Measurements from ENCODE around the gene SPANXC.
"Not testable (repeated sequence)": the region's sequence is repeated elsewhere in the genome, so short reads cannot be mapped to it uniquely, and the experiment has no call there.

Gene SPANXC, protein sequence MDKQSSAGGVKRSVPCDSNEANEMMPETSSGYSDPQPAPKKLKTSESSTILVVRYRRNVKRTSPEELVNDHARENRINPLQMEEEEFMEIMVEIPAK

DNA sequence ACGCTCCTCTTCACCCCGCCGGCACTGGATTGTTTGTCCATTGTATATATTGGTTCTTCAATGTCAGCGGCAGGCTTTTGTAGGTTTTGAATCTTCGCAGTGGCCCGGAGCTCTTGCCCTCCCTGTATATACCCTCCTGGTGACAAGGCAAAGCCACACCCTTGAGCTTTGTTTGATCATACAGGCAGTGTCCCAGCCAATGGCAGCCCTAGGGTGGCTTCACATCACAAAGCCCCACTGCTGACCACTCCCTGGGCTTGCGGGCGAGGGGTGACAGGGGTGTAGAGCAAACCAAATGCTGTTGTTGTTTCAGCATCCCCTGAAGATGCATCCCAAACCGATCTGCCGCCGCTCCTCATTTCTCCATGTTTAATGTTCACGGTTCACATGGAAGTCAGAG is at the start of gene SPANXC:
Gene SPANXC, minus strand, starts transcription at position 101 of the 400 bp plus-strand sequence. Its CDS starts 60 bp downstream, at position 41.
- DNase-seq = not testable (repeated sequence)

DNA sequence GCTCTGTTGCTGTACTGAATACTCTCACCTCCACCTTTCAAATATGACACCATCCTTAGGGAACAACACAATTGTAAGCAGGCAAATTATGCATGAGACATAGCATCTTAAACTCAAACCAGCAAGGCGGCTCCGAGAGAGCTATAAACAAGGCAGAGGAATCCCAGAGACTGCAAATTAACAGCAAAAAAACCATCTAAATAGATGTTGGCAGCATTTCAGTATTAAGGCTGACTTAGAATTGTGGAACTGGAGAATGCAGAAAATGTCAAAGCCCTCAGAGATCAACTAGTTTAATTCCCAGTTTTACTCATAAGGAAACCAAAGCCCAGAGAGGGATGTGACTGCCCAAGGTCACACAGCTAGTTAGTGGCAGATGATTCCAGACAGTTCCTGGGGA is 37.2 kb upstream of the SPANXC start:
- DNase-seq = no peak

DNA sequence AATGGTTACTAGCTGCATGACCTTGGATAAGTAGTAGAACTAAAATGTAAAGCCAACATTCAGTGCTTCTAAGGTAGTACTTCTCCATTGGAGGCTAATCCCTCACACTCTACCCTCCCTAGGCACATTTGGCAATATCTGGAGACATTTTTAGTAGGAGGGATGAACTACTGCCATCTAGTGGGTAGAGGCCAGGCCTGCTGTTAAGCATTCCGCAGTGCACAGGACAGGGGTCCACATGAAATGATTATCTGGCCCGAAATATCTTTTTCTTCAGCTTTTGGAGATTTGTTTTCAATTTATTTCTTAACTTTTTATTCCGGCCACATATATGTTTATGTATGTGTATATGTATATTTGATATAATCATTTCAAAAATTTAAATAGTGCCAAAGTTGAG is 36.0 kb upstream of the SPANXC start:
- DNase-seq = peak in 1 of 2 experiments; percentile 43

DNA sequence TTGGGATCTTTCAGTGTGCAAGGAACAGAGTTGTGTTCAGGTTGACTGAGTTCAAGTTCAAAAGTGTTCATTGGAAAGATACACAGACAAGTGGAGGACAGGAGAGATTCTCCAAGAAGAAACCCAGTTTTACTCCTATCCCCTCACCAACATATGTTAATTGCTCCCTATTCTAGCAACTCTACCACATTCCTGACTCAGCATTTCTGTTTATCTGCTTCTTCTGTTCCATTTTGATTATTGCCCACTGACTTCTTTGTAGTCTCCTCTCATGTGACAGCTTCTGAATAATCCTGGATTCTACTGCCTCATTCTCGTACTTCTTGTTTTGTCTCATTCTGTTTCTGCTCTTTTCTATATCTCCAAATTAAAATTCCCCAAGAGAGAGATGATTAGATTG is 15.8 kb upstream of the SPANXC start:
- DNase-seq = no peak

DNA sequence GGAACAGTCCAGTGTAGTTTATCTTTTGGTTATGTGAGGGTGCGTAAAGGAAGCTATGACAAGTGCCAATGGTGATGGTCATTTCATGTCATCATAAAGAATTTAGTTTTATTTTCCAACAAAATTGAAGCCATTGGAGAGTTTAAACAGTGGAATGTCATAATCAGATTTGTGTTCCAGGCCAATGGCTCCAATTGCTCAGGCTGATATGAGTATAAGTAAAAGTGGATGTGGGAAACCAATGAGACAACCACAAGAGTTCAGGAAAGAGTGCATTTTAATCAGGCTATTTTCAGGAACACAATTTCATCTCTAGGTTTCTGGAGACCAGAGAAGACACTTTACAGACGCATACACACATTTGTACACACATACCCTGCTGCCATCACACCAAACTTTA is 20.7 kb downstream of the SPANXC start:
- no peak for DNase-seq

DNA sequence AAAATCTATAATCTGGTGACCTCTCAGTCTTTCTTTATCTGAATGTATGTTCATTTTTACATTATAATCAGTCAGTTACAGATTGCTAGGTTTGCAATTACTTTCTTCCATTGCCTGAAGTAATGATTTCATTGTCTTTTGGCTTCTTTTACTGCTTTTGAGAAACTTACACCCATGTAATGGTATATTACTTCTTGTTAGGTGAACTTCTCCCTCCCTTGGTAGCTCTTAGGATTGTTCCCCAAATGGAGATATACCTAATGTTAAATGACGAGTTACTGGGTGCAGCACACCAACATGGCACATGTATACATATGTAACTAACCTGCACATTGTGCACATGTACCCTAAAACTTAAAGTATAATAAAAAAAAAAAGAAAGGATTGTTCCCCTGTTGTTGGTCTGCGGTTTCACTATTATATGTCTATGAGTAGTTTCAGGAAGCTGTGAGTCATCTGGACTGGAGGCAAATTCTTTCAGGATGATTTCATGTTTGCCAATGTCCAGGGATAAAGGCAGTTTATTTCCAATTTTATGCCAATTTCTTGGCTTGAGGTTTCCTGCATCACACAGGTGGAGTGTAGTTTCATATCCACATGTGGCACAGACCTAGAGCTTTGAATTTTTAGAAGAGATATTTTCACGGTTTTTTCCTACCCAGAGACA is 21.8 kb downstream of the SPANXC start:
- peak; percentile 0 to 82 for DNase-seq

DNA sequence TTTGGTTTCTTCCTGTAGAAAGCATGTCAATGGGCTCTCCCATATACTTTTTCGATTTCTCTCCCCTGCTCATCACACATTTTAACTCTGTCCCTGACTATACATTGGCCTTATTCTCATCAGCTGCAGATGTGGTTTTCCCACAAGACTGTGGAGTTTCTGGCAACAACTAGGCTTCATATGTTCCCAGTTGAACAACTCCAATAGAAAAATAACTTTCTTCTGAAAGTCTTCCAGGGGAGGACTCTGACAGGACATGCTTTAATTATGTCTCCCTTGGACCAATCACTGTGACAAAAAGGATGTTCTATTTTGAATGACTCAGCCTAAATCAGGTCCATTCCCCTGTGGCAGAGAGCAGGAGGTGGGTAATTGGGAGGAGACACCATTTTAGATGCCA is 28.1 kb downstream of the SPANXC start:
- no peak for DNase-seq

DNA sequence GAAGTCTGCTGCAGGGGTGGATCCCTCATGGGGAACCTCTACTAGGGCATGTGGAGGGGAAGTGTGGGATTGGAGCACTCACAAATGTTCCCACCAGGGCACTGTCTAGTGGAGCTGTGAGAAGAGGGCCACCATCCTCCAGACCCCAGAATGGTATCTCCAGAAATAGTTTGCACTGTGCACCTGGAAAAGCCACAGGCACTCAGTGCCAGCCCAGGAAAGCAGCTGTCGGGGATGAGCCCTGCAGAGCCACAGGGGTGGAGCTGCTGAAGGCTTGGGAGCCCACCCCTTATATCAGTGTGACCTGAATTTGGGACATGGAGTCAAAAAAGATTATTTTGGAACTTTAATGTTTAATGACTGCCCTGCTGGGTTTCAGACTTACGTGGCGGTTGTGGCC is 40.4 kb downstream of the SPANXC start:
- no peak for DNase-seq
